OCI-LY1 (cell line): ENCODE results near the gene OLFM3.

Source experiments
- CTCF ChIP-seq: fragments of 200-600 bp; sonication (generic), shearing (Covaris generic); IDR thresholded peaks from 2 replicates; pipeline ENCODE4 v1.5.1; 2017; ENCODE audit warnings: mild to moderate bottlenecking, antibody characterized with exemption, low read length, moderate library complexity, mixed read lengths
- EZH2 ChIP-seq: fragments of 200-600 bp; sonication (generic), shearing (Covaris generic); IDR thresholded peaks from 2 replicates; pipeline ENCODE4 v1.8.0; 2017; ENCODE audit warnings: borderline replicate concordance, mixed run types, mild to moderate bottlenecking, antibody characterized with exemption, low read length, moderate library complexity, mixed read lengths

- no peak for TF ChIP-seq CTCF
- no peak for TF ChIP-seq EZH2
Observed at GRCh38 chr1:101964708-101965107, 32.0 kb downstream of the OLFM3 start.
